Measurements from ENCODE around the gene VPS36.

DNA sequence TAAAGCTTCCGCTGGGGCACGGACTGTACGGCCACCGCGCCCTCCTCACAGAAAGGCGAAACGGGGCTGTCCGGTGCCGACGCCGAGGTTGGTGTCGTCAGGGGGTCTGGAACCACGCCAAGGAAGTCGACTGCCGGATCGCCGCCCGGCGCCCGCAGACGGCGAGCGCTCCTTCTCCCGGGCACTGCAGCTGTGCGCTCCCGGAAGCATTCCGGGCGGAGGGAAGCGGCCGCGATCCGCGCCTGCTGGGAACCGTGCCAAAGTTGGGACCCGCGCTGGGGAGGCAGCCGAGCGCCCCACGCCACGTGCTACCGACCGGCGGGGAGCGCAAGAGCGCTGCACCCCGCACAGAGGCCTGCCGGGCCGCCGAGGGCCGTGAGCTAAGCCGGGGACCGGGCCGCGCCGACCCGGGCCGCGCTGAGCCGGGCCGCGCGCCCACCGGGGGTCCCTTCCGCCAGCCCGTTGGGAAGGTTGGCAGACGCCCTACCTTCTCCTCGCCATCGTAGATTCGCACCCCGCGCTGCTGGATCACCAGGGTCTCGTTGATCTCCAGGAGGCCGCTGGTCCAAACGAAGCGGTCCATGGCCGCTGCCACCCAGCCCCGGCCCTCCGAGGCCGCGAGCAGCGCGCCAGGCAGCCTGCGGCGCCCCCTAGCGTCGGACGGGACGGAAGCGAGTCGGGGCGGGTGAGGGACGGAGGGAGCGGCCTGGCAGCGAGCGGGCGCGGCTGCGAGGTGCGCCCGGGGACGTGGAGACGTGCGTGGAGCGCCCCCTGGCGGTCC, at the start of gene VPS36:
- TF ChIP-seq, protein P1, sequence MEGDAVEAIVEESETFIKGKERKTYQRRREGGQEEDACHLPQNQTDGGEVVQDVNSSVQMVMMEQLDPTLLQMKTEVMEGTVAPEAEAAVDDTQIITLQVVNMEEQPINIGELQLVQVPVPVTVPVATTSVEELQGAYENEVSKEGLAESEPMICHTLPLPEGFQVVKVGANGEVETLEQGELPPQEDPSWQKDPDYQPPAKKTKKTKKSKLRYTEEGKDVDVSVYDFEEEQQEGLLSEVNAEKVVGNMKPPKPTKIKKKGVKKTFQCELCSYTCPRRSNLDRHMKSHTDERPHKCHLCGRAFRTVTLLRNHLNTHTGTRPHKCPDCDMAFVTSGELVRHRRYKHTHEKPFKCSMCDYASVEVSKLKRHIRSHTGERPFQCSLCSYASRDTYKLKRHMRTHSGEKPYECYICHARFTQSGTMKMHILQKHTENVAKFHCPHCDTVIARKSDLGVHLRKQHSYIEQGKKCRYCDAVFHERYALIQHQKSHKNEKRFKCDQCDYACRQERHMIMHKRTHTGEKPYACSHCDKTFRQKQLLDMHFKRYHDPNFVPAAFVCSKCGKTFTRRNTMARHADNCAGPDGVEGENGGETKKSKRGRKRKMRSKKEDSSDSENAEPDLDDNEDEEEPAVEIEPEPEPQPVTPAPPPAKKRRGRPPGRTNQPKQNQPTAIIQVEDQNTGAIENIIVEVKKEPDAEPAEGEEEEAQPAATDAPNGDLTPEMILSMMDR (IDR thresholded peaks at IDR 0.05), result peak; percentile 100
- no peak for TF ChIP-seq EZH2 (IDR thresholded peaks at IDR 0.05; ENCODE audit: borderline replicate concordance, insufficient read depth, low read depth, low read length, poor library complexity, severe bottlenecking)

Data from B cell (primary cell).